Measurements from ENCODE around the gene RNF125.

The RNF125 gene

GRCh38 chr18:32091724-32092421 is 73.2 kb downstream of the RNF125 start, which contains the start of gene RNF138:
TSS of gene RNF138 (plus strand) at chr18:32091874. CDS start at chr18:32092777, 903 bp downstream.
- DNase-seq: peak; percentile 80 to 81

GRCh38 chr18:32092422-32093101 is 73.9 kb downstream of the RNF125 start:
- peak; percentile 99 for DNase-seq

GRCh38 chr18:32093102-32093511 is 74.5 kb downstream of the RNF125 start:
- peak; percentile 24 to 39 for DNase-seq

- no peak for DNase-seq
Measured at GRCh38 chr18:32093523-32093922, 74.9 kb downstream of the RNF125 start.

GRCh38 chr18:32095192-32095899 is 76.7 kb downstream of the RNF125 start:
- no peak for DNase-seq

- DNase-seq: no peak
Measured at GRCh38 chr18:32095900-32096229, 77.2 kb downstream of the RNF125 start.

- DNase-seq: no peak
Measured at GRCh38 chr18:32096946-32097345, 78.3 kb downstream of the RNF125 start.

- no peak for DNase-seq
Measured at GRCh38 chr18:32104516-32104915, 85.9 kb downstream of the RNF125 start.

- DNase-seq: no peak
Measured at GRCh38 chr18:32110005-32110404, 91.4 kb downstream of the RNF125 start.

- no peak for DNase-seq
Measured at GRCh38 chr18:32111706-32112105, 93.1 kb downstream of the RNF125 start.

GRCh38 chr18:32112826-32113225 is 94.2 kb downstream of the RNF125 start:
- DNase-seq: no peak

GRCh38 chr18:32114293-32114942 is 95.8 kb downstream of the RNF125 start:
- no peak for DNase-seq

- no peak for DNase-seq
Measured at GRCh38 chr18:32122039-32122438, 103.4 kb downstream of the RNF125 start.

All from hippocampal formation (tissue), 2 donors.